Sigmoid colon (tissue), 7 donors: ENCODE measurements around the gene GORASP2. TPM values are rescaled to one million over a fixed set of nuclear protein-coding genes. Genes with fewer than 3 reads are reported as not detected.

Source experiments
- DNase-seq: peaks from one replicate; pipeline ENCODE4 v3.0.0-alpha.2; 2019
- H3K27ac ChIP-seq, 4 donors: fragments of 200-600 bp; sonication (generic); one replicate each; pipeline ENCODE4 v1.5.1; 2016 to 2019; ENCODE audit warnings: mild to moderate bottlenecking in 1 of 4
- H3K27me3 ChIP-seq, 3 donors: fragments of 200-600 bp; sonication (generic); one replicate each; pipeline ENCODE4 v1.5.1; 2019; ENCODE audit warnings: mild to moderate bottlenecking in 1 of 3
- H3K36me3 ChIP-seq, 4 donors: fragments of 200-600 bp; sonication (generic); one replicate each; pipeline ENCODE4 v1.5.1; 2016 to 2019
- H3K4me1 ChIP-seq, 4 donors: fragments of 200-600 bp; sonication (generic); one replicate each; pipeline ENCODE4 v1.5.1; 2017 to 2019
- H3K4me3 ChIP-seq, 4 donors: fragments of 200-600 bp; sonication (generic); one replicate each; pipeline ENCODE4 v1.5.1; 2017 to 2019; ENCODE audit warnings: mild to moderate bottlenecking in 2 of 4, moderate library complexity in 1 of 4
- H3K9me3 ChIP-seq, 4 donors: fragments of 200-600 bp in 3 of 4; sonication (generic) in 3 of 4; one replicate each; pipeline versions ENCODE4 v1.5.1 to v1.6.1; 2013 to 2019
- CTCF ChIP-seq, 4 experiments: fragments of 450-650 bp in 3 of 4; fragments of 200-600 bp in 1 of 4; IDR thresholded peaks; one replicate each; pipeline ENCODE4 v1.5.1; 2016 to 2019; ENCODE audit warnings: antibody characterized with exemption in 4 of 4, mild to moderate bottlenecking in 3 of 4, moderate library complexity in 2 of 4
- EP300 ChIP-seq, 4 donors: sonication (generic); formaldehyde crosslinking; IDR thresholded peaks; one replicate each; pipeline ENCODE4 v1.6.1; 2017; ENCODE audit warnings: antibody characterized with exemption in 4 of 4
- POLR2A ChIP-seq, 2 donors: fragments of 450-650 bp; IDR thresholded peaks; one replicate each; pipeline ENCODE4 v1.6.1; 2016; ENCODE audit warnings: antibody characterized with exemption in 2 of 2, mild to moderate bottlenecking in 2 of 2, moderate library complexity in 2 of 2
- POLR2AphosphoS5 ChIP-seq, 4 donors: sonication (generic); formaldehyde crosslinking; IDR thresholded peaks; one replicate each; pipeline ENCODE4 v1.6.1; 2017; ENCODE audit warnings: antibody characterized with exemption in 4 of 4
- WGBS, 2 donors: extraction: QIAGEN DNeasy Blood & Tissue Kit; methylation state at CpG; one replicate each; pipeline ENCODE4 v1.1.7; 2013; 5-methylcytosine and 5-hydroxymethylcytosine counted together
- intact Hi-C: fragments of 100-400 bp; cut with DNase I; formaldehyde crosslinking; loops from one replicate; pipeline ENCODE4 v1.15.1; 2023
- polyA plus RNA-seq, 3 donors: library from polyadenylated mRNA; stranded (reverse); fragments of 200-250 nt; gene quantifications; one replicate each; pipeline ENCODE4 v1.2.3, GENCODE V29; 2013
- total RNA-seq, 4 donors: library from RNA; depleted of rRNA; stranded (reverse); fragments of >200 nt; gene quantifications; one replicate each; pipeline ENCODE4 v1.1.0, GENCODE V29; 2016
- donor health status: healthy with polysubstance abuse.
- donor health status: Bipolar disorder and iron deficiency.
- donor health status: healthy.

The GORASP2 gene
- total and polyA plus RNA-seq, 7 donors: 32.4 to 53.8 (median 42.3) TPM

- peaks cover 0 to 18% (median 17%) of the 10 kb centered on the region in 4 donors for H3K4me1 ChIP-seq
- 37 to 76% methylated on average over 11 of the region's 11 CpGs for WGBS, 2 donors
- intact Hi-C loops: loop anchor here (5.0 kb wide), 3 partner anchors 47 to 548 kb away; partner anchors contain the start of genes CYBRD1 and GORASP2
- TF ChIP-seq POLR2A (IDR thresholded peaks at IDR 0.05) (no peak), CTCF (IDR thresholded peaks at IDR 0.05) (no peak), POLR2AphosphoS5 (IDR thresholded peaks at IDR 0.05) (no peak), EP300 (IDR thresholded peaks at IDR 0.05) (no peak)
- H3K4me3 ChIP-seq: peak overlapping the region; percentile 61 to 86 (median 74)
- no peak for DNase-seq
- H3K27ac ChIP-seq: peak overlapping the region; percentile 80 to 89 (median 86)
- H3K9me3 ChIP-seq: no peaks in the 10 kb centered on the region
- no peaks in the 10 kb centered on the region for H3K27me3 ChIP-seq
- H3K36me3 ChIP-seq: no peaks in the 10 kb centered on the region
These were observed 45.4 kb downstream of the GORASP2 start for GRCh38 chr2:170974304-170974993.

- Histone ChIP-seq H3K27me3 (no peaks in the 10 kb centered on the region), H3K27ac (no peak overlapping the region), H3K9me3 (no peaks in the 10 kb centered on the region), H3K4me1 (peaks cover 0 to 18% (median 17%) of the 10 kb centered on the region in 4 donors), H3K4me3 (no peak overlapping the region), H3K36me3 (no peaks in the 10 kb centered on the region)
- TF ChIP-seq POLR2AphosphoS5 (IDR thresholded peaks at IDR 0.05) (no peak), POLR2A (IDR thresholded peaks at IDR 0.05) (no peak), CTCF (IDR thresholded peaks at IDR 0.05) (no peak), EP300 (IDR thresholded peaks at IDR 0.05) (no peak)
- WGBS, 2 donors: 62 to 83% methylated on average over 17 of the region's 17 CpGs
- intact Hi-C loops: no loop called here
- no peak for DNase-seq
These were observed 46.3 kb downstream of the GORASP2 start for GRCh38 chr2:170975127-170975942.

- intact Hi-C loops: no loop called here
- Histone ChIP-seq H3K4me1 (peaks cover 0 to 18% (median 17%) of the 10 kb centered on the region in 4 donors), H3K27me3 (no peaks in the 10 kb centered on the region), H3K36me3 (no peaks in the 10 kb centered on the region), H3K4me3 (no peak overlapping the region), H3K9me3 (no peaks in the 10 kb centered on the region), H3K27ac (no peak overlapping the region)
- TF ChIP-seq CTCF (IDR thresholded peaks at IDR 0.05) (no peak), EP300 (IDR thresholded peaks at IDR 0.05) (no peak)
- 73 to 76% methylated on average over 4 of the region's 4 CpGs for WGBS, 2 donors
- no peak for DNase-seq
These were observed 46.9 kb downstream of the GORASP2 start for GRCh38 chr2:170975943-170976270.

GRCh38 chr2:170984079-170984478 is 55.0 kb downstream of the GORASP2 start:
- no peak for TF ChIP-seq POLR2AphosphoS5 (IDR thresholded peaks at IDR 0.05)
- no peak for TF ChIP-seq EP300 (IDR thresholded peaks at IDR 0.05)
- TF ChIP-seq CTCF (IDR thresholded peaks at IDR 0.05): no peak
- no peak for TF ChIP-seq POLR2A (IDR thresholded peaks at IDR 0.05)
- H3K4me3 ChIP-seq: no peak overlapping the region
- no peaks in the 10 kb centered on the region for H3K4me1 ChIP-seq
- H3K9me3 ChIP-seq: no peaks in the 10 kb centered on the region
- intact Hi-C loops: no loop called here
- DNase-seq: no peak
- 37 to 51% methylated on average over 1 of the region's 1 CpG for WGBS, 2 donors
- no peaks in the 10 kb centered on the region for H3K36me3 ChIP-seq
- no peaks in the 10 kb centered on the region for H3K27me3 ChIP-seq
- no peak overlapping the region for H3K27ac ChIP-seq
